Urinary bladder (tissue), 4 donors: Measurements from ENCODE around the gene EFHC1. TPM values are rescaled to one million over a fixed set of nuclear protein-coding genes. Genes with fewer than 3 reads are reported as not detected.

Experiments used
- DNase-seq: peaks from one replicate; pipeline ENCODE4 v3.0.0-alpha.2; 2015; ENCODE audit errors: extremely low spot score
- H3K27ac ChIP-seq: one replicate; pipeline ENCODE4 v1.5.1; 2013; ENCODE audit warnings: low read depth, mild to moderate bottlenecking, moderate library complexity
- H3K36me3 ChIP-seq: one replicate; pipeline ENCODE4 v1.6.1; 2013; ENCODE audit warnings: mild to moderate bottlenecking, moderate library complexity; ENCODE audit not compliant: insufficient read depth
- H3K4me1 ChIP-seq: one replicate; pipeline ENCODE4 v1.6.1; 2013; ENCODE audit warnings: mild to moderate bottlenecking, moderate library complexity; ENCODE audit not compliant: insufficient read depth
- H3K4me3 ChIP-seq: one replicate; pipeline ENCODE4 v1.5.1; 2013; ENCODE audit warnings: low read depth, low read length
- WGBS: extraction: QIAGEN DNeasy Blood & Tissue Kit; methylation state at CpG from one replicate; pipeline ENCODE4 v1.1.7; 2013; 5-methylcytosine and 5-hydroxymethylcytosine counted together
- polyA plus RNA-seq: library from polyadenylated mRNA; stranded (reverse); fragments of 200-250 nt; gene quantifications from one replicate; pipeline ENCODE4 v1.2.3, GENCODE V29; 2013
- total RNA-seq: library from RNA; depleted of rRNA; stranded (reverse); fragments of >200 nt; gene quantifications from one replicate; pipeline ENCODE4 v1.2.3, GENCODE V29; 2014
- donor health status: healthy with polysubstance abuse.
- donor health status: healthy.

Gene EFHC1
- total and polyA plus RNA-seq, 2 donors = 12.8 to 51.2 TPM

- Histone ChIP-seq H3K4me3 (no peak overlapping the region), H3K4me1 (no peaks in the 10 kb centered on the region), H3K36me3 (no peaks in the 10 kb centered on the region), H3K27ac (no peak overlapping the region)
- no peak for DNase-seq
- whole genome bisulfite sequencing = 32% methylated on average over 1 of the region's 1 CpG
Observed at GRCh38 chr6:52409499-52409898, 10.6 kb upstream of the EFHC1 start.

DNA sequence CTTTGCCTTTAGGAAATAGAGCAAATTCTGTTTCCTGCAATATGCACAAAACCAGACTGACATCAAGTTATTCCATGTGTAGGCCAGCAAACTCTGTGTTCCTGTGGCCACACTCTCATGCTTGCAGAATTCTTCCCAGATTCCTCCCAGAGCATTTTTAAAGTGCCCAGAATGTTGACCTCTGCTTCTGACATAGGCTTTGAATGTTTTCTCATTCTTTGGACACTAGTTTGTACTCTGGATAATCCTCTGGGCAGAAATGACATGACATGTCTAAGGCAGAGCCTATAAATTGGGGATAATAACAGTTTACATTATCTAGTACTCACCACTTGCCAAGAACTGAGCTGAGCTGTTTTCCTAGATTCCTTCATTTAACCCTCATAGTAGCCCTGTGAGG lies 9.2 kb upstream of the EFHC1 start:
- no peaks in the 10 kb centered on the region for H3K36me3 ChIP-seq
- H3K27ac ChIP-seq = no peak overlapping the region
- DNase-seq = no peak
- no peak overlapping the region for H3K4me3 ChIP-seq
- H3K4me1 ChIP-seq = no peaks in the 10 kb centered on the region

- no peaks in the 10 kb centered on the region for H3K4me1 ChIP-seq
- no peak overlapping the region for H3K4me3 ChIP-seq
- no peak for DNase-seq
- H3K36me3 ChIP-seq = no peaks in the 10 kb centered on the region
- no peak overlapping the region for H3K27ac ChIP-seq
- WGBS = 83% methylated on average over 4 of the region's 4 CpGs
Observed at GRCh38 chr6:52411911-52412310, 8.2 kb upstream of the EFHC1 start.

- no peak overlapping the region for H3K27ac ChIP-seq
- 94% methylated on average over 1 of the region's 1 CpG for WGBS
- no peaks in the 10 kb centered on the region for H3K4me1 ChIP-seq
- DNase-seq = no peak
- no peak overlapping the region for H3K4me3 ChIP-seq
- no peaks in the 10 kb centered on the region for H3K36me3 ChIP-seq
Observed at GRCh38 chr6:52415333-52415732, 4.8 kb upstream of the EFHC1 start.

- Histone ChIP-seq H3K4me1 (no peaks in the 10 kb centered on the region), H3K36me3 (no peaks in the 10 kb centered on the region), H3K27ac (no peak overlapping the region), H3K4me3 (no peak overlapping the region)
- WGBS = 68% methylated on average over 6 of the region's 6 CpGs
- DNase-seq = no peak
Observed at GRCh38 chr6:52415917-52416628, 4.1 kb upstream of the EFHC1 start.

GRCh38 chr6:52416629-52417151 lies 3.5 kb upstream of the EFHC1 start:
- 0% methylated on average over 1 of the region's 1 CpG for WGBS
- Histone ChIP-seq H3K4me1 (no peaks in the 10 kb centered on the region), H3K4me3 (no peak overlapping the region), H3K36me3 (no peaks in the 10 kb centered on the region), H3K27ac (no peak overlapping the region)
- DNase-seq = peak; percentile 47

DNA sequence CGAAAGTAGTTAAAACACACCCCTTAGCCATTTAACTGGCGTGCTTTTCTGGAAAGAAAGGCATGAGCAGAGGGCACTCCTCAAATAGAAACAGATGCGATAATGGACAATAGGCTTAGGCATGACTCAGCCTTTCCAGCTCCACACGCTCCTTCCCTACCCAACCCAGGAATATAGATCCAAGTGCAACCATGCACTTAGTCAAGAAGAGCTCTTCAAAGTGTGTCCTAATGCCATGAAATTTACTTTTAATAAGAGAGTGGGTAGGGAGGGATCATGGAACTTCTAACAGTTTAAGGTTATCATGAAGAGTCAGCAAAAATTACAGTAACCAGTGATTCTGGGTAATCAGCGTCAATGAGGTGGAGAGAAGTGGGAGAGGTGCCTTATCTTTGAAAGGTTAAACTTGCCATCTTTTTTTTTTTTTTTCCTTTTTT lies 2.4 kb upstream of the EFHC1 start:
- no peak overlapping the region for H3K4me3 ChIP-seq
- H3K4me1 ChIP-seq = no peaks in the 10 kb centered on the region
- no peak for DNase-seq
- no peak overlapping the region for H3K27ac ChIP-seq
- no peaks in the 10 kb centered on the region for H3K36me3 ChIP-seq
- 57% methylated on average over 5 of the region's 5 CpGs for WGBS

GRCh38 chr6:52418606-52419005 lies 1.5 kb upstream of the EFHC1 start:
- DNase-seq = no peak
- Histone ChIP-seq H3K4me1 (no peaks in the 10 kb centered on the region), H3K4me3 (no peak overlapping the region), H3K27ac (no peak overlapping the region), H3K36me3 (no peaks in the 10 kb centered on the region)
- WGBS = 72% methylated on average over 2 of the region's 2 CpGs

DNA sequence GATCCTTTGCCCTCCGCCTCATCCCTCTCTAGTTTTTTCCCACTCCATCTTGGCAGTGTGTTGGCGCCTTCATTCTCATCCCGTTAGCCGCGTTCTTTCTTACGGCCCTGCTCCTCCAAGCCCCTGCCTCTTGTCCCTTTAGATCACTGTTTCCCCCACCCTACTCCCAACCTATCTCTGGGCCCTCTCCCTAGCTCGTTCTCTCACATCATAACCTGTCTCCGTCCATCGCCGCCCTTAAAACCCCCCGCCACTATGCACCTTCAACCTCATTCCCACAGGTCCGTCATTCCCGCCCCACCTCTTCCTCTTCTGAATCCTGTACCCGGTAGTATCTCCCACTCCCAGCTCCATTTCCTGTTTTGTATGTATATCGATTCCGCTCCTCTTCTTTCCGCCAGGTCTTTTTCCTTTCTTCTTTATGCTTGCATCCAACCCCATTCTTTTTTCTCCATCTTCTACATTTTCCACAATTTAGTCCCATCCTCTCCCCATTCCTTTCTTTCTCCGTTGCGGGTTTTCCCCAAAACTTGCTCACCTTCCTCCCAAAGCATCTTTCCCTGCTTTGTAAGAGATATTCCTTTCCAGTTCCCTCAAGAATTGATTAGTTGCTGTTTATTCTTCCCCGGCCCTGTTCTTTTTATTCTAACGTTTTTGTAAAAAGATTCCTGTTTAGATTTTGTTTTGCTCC lies 671 bp downstream of the EFHC1 start:
- no peaks in the 10 kb centered on the region for H3K36me3 ChIP-seq
- H3K4me3 ChIP-seq = peak overlapping the region; percentile 58
- no peaks in the 10 kb centered on the region for H3K4me1 ChIP-seq
- H3K27ac ChIP-seq = peak overlapping the region; percentile 11
- no peak for DNase-seq
- WGBS = 4% methylated on average over 21 of the region's 21 CpGs

- WGBS = 91% methylated on average over 2 of the region's 2 CpGs
- H3K27ac ChIP-seq = no peak overlapping the region
- DNase-seq = no peak
- no peaks in the 10 kb centered on the region for H3K36me3 ChIP-seq
- no peaks in the 10 kb centered on the region for H3K4me1 ChIP-seq
- no peak overlapping the region for H3K4me3 ChIP-seq
Observed at GRCh38 chr6:52422156-52422555, 2.0 kb downstream of the EFHC1 start.

GRCh38 chr6:52423448-52423847 lies 3.3 kb downstream of the EFHC1 start:
- DNase-seq = no peak
- H3K4me3 ChIP-seq = no peak overlapping the region
- no peaks in the 10 kb centered on the region for H3K4me1 ChIP-seq
- no peak overlapping the region for H3K27ac ChIP-seq
- no peaks in the 10 kb centered on the region for H3K36me3 ChIP-seq
- WGBS = 82% methylated on average over 3 of the region's 3 CpGs

- H3K4me1 ChIP-seq = no peaks in the 10 kb centered on the region
- H3K4me3 ChIP-seq = no peak overlapping the region
- no peak overlapping the region for H3K27ac ChIP-seq
- WGBS = 74% methylated on average over 8 of the region's 8 CpGs
- no peak for DNase-seq
- H3K36me3 ChIP-seq = no peaks in the 10 kb centered on the region
Observed at GRCh38 chr6:52423971-52424381, 3.8 kb downstream of the EFHC1 start.

GRCh38 chr6:52424513-52424912 lies 4.4 kb downstream of the EFHC1 start:
- WGBS = 84% methylated on average over 2 of the region's 2 CpGs
- Histone ChIP-seq H3K36me3 (no peaks in the 10 kb centered on the region), H3K4me1 (no peaks in the 10 kb centered on the region), H3K27ac (no peak overlapping the region), H3K4me3 (no peak overlapping the region)
- DNase-seq = no peak

DNA sequence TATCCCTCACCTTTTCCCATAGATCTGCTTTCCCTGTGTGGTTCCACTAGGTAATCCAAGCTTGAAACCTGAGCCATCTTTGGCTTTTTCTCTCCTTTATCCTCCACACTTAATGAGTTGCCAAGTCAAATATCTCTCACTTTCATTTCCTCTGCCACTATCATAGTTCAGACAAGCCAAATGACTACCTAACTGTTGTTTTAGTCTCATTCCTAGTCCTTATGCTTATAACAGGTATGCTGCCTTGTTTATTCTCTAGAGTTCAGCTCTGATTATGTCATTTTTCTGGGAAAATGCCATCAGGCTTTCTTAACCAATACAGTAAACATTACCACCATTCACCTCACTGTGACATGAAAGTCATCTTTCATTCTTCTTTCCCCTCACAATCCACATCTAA lies 6.5 kb downstream of the EFHC1 start:
- Histone ChIP-seq H3K4me3 (no peak overlapping the region), H3K4me1 (no peaks in the 10 kb centered on the region), H3K27ac (no peak overlapping the region), H3K36me3 (no peaks in the 10 kb centered on the region)
- no peak for DNase-seq
